Trophoblast cell (in vitro differentiated cells and primary cell): Measurements from ENCODE around the gene WFS1.
A peak's percentile ranks its signal among the peaks of the same experiment; 100 is the strongest.

Source experiments
- DNase-seq, 2 donors: peaks; one replicate each; pipeline ENCODE4 v3.0.0-alpha.2; 2016
- H2AFZ ChIP-seq: 2 replicates; pipeline ENCODE4 v1.6.1; 2013; ENCODE audit warnings: low read length, moderate library complexity, mild to moderate bottlenecking; ENCODE audit not compliant: insufficient read depth, poor library complexity
- H2AK5ac ChIP-seq: 2 replicates; pipeline ENCODE4 v1.6.1; 2013; ENCODE audit warnings: mild to moderate bottlenecking, low read length
- H2BK120ac ChIP-seq: 2 replicates; pipeline ENCODE4 v1.6.1; 2013; ENCODE audit warnings: low read length, mild to moderate bottlenecking, moderate library complexity; ENCODE audit not compliant: insufficient read depth, poor library complexity
- H2BK12ac ChIP-seq: 2 replicates; pipeline ENCODE4 v1.6.1; 2013; ENCODE audit warnings: mild to moderate bottlenecking, low read length, moderate library complexity
- H2BK5ac ChIP-seq: 2 replicates; pipeline ENCODE4 v1.6.1; 2013; ENCODE audit warnings: low read length, low read depth, moderate library complexity, mild to moderate bottlenecking; ENCODE audit not compliant: poor library complexity
- H3K14ac ChIP-seq: 2 replicates; pipeline ENCODE4 v1.6.1; 2013; ENCODE audit warnings: mild to moderate bottlenecking, low read length
- H3K18ac ChIP-seq: 2 replicates; pipeline ENCODE4 v1.6.1; 2013; ENCODE audit warnings: mild to moderate bottlenecking, low read length
- H3K23ac ChIP-seq: 2 replicates; pipeline ENCODE4 v1.6.1; 2013; ENCODE audit warnings: low read length
- H3K27ac ChIP-seq: 2 replicates; pipeline ENCODE4 v1.5.1; 2013; ENCODE audit warnings: low read depth, mild to moderate bottlenecking, inconsistent platforms, low read length, moderate library complexity
- H3K27me3 ChIP-seq: 2 replicates; pipeline ENCODE4 v1.6.1; 2013; ENCODE audit warnings: inconsistent platforms, mild to moderate bottlenecking, low read length, moderate library complexity; ENCODE audit not compliant: insufficient read depth
- H3K36me3 ChIP-seq, 2 experiments: 1 replicate in 1 of 2; 2 replicates in 1 of 2; pipeline ENCODE4 v1.6.1; 2013; ENCODE audit warnings: low read length in 2 of 2, mild to moderate bottlenecking in 2 of 2, moderate library complexity in 1 of 2; ENCODE audit not compliant: insufficient read depth in 2 of 2, control insufficient read depth in 1 of 2
- H3K4ac ChIP-seq: 2 replicates; pipeline ENCODE4 v1.6.1; 2013; ENCODE audit warnings: low read depth, mild to moderate bottlenecking, low read length, moderate library complexity
- H3K4me1 ChIP-seq, 2 experiments: 1 replicate in 1 of 2; 2 replicates in 1 of 2; pipeline ENCODE4 v1.6.1; 2013; ENCODE audit warnings: low read length in 2 of 2, mild to moderate bottlenecking in 2 of 2, moderate library complexity in 1 of 2; ENCODE audit not compliant: insufficient read depth in 2 of 2, control insufficient read depth in 1 of 2
- H3K4me2 ChIP-seq: 2 replicates; pipeline ENCODE4 v1.6.1; 2013; ENCODE audit warnings: inconsistent platforms, mild to moderate bottlenecking, low read length, moderate library complexity
- H3K4me3 ChIP-seq: 2 replicates; pipeline ENCODE4 v1.5.1; 2013; ENCODE audit warnings: mild to moderate bottlenecking, low read depth, low read length, inconsistent platforms
- H3K79me1 ChIP-seq: one replicate; pipeline ENCODE4 v1.6.1; 2013; ENCODE audit warnings: low read length
- H3K79me2 ChIP-seq: 2 replicates; pipeline ENCODE4 v1.6.1; 2013; ENCODE audit warnings: low read length, mild to moderate bottlenecking; ENCODE audit not compliant: control insufficient read depth, insufficient read depth, poor library complexity
- H3K9ac ChIP-seq: 2 replicates; pipeline ENCODE4 v1.6.1; 2013; ENCODE audit warnings: mild to moderate bottlenecking, low read length
- H3K9me3 ChIP-seq: 2 replicates; pipeline ENCODE4 v1.6.1; 2013; ENCODE audit warnings: low read depth, mild to moderate bottlenecking, control low read depth, inconsistent platforms, low read length; ENCODE audit not compliant: insufficient read depth
- H4K12ac ChIP-seq: 2 replicates; pipeline ENCODE4 v1.6.1; 2013; ENCODE audit warnings: low read depth, mild to moderate bottlenecking, low read length, moderate library complexity
- H4K8ac ChIP-seq: 2 replicates; pipeline ENCODE4 v1.6.1; 2013; ENCODE audit warnings: low read depth, mild to moderate bottlenecking, low read length, moderate library complexity
- H4K91ac ChIP-seq: one replicate; pipeline ENCODE4 v1.6.1; 2013; ENCODE audit warnings: low read depth, mild to moderate bottlenecking, low read length, moderate library complexity
- WGBS: extraction: QIAGEN DNeasy Blood & Tissue Kit; methylation state at CpG from one replicate; pipeline ENCODE4 v1.1.7; 2013; ENCODE audit warnings: missing lambda C conversion rate; ENCODE audit not compliant: insufficient read length, insufficient coverage; ENCODE audit errors: extremely low coverage; 5-methylcytosine and 5-hydroxymethylcytosine counted together

Gene WFS1

DNA sequence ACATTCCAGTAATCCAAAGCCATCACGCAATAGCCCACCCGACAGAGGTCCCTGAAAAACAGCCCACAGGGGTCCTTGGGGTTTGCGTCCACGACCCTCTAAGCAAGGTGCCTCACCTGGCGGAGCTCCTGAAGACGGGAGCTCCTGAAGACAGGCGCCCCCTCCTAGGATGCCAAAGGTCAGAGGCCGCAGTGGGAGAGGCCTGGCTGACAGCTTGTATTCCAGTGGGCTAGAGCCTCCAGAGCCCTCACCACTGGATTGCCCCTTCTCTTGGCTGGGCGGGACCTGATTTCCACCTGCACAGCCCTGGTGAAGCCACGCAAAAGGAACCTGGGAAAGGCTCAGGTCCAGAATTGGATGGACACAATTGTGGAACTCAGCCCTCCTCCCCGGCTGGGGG is 29.7 kb upstream of the WFS1 start:
- no peak overlapping the region for H3K4me3 ChIP-seq
- no peaks in the 10 kb centered on the region for H3K4me1 ChIP-seq
- H2BK12ac ChIP-seq, result no peak overlapping the region
- H4K8ac ChIP-seq, result no peak overlapping the region
- H4K12ac ChIP-seq, result no peak overlapping the region
- no peak overlapping the region for H3K18ac ChIP-seq
- H2AFZ ChIP-seq, result no peak overlapping the region
- H3K27me3 ChIP-seq, result no peaks in the 10 kb centered on the region
- H3K79me2 ChIP-seq, result no peaks in the 10 kb centered on the region
- H2AK5ac ChIP-seq, result no peak overlapping the region
- H3K36me3 ChIP-seq, result no peaks in the 10 kb centered on the region
- H3K9me3 ChIP-seq, result peaks cover 10% of the 10 kb centered on the region
- no peak overlapping the region for H3K23ac ChIP-seq
- H3K14ac ChIP-seq, result no peak overlapping the region
- no peaks in the 10 kb centered on the region for H3K79me1 ChIP-seq
- H2BK120ac ChIP-seq, result no peak overlapping the region
- WGBS, result no CpG with 5 or more reads among the region's 11 CpGs
- H4K91ac ChIP-seq, result no peak overlapping the region
- no peak for DNase-seq
- no peak overlapping the region for H3K4me2 ChIP-seq
- no peak overlapping the region for H2BK5ac ChIP-seq
- H3K9ac ChIP-seq, result no peak overlapping the region
- H3K27ac ChIP-seq, result no peak overlapping the region
- no peak overlapping the region for H3K4ac ChIP-seq

GRCh38 chr4:6241062-6241845 is 28.4 kb upstream of the WFS1 start:
- Histone ChIP-seq H3K18ac (no peak overlapping the region), H3K79me2 (no peaks in the 10 kb centered on the region), H3K9ac (no peak overlapping the region)

GRCh38 chr4:6242271-6243029 is 27.2 kb upstream of the WFS1 start:
- no peak overlapping the region for H2AK5ac ChIP-seq
- H3K4me2 ChIP-seq, result no peak overlapping the region
- H3K18ac ChIP-seq, result no peak overlapping the region
- no peak overlapping the region for H3K14ac ChIP-seq
- no peaks in the 10 kb centered on the region for H3K79me1 ChIP-seq
- no peaks in the 10 kb centered on the region for H3K27me3 ChIP-seq
- no peak overlapping the region for H3K4ac ChIP-seq
- H4K12ac ChIP-seq, result no peak overlapping the region
- H3K9me3 ChIP-seq, result peaks cover 21% of the 10 kb centered on the region
- no peaks in the 10 kb centered on the region for H3K36me3 ChIP-seq
- H2BK5ac ChIP-seq, result no peak overlapping the region
- no peak overlapping the region for H3K27ac ChIP-seq
- H4K8ac ChIP-seq, result no peak overlapping the region
- H4K91ac ChIP-seq, result no peak overlapping the region
- H3K4me1 ChIP-seq, result no peaks in the 10 kb centered on the region
- H3K23ac ChIP-seq, result no peak overlapping the region
- WGBS, result no CpG with 5 or more reads among the region's 12 CpGs
- no peak for DNase-seq
- H3K79me2 ChIP-seq, result no peaks in the 10 kb centered on the region
- H2BK12ac ChIP-seq, result no peak overlapping the region
- no peak overlapping the region for H3K9ac ChIP-seq
- H3K4me3 ChIP-seq, result no peak overlapping the region
- no peak overlapping the region for H2BK120ac ChIP-seq
- no peak overlapping the region for H2AFZ ChIP-seq

More at GRCh38 chr4:6241062-6241845, 28.4 kb upstream of the WFS1 start:
- Histone ChIP-seq H3K4me2 (no peak overlapping the region), H3K4me3 (no peak overlapping the region), H4K91ac (no peak overlapping the region), H2BK12ac (no peak overlapping the region), H3K4ac (no peak overlapping the region), H2BK120ac (no peak overlapping the region), H4K8ac (no peak overlapping the region), H2AFZ (no peak overlapping the region), H3K27ac (no peak overlapping the region), H4K12ac (no peak overlapping the region), H2BK5ac (no peak overlapping the region), H3K14ac (no peak overlapping the region), H2AK5ac (no peak overlapping the region), H3K9me3 (peaks cover 18% of the 10 kb centered on the region), H3K36me3 (no peaks in the 10 kb centered on the region), H3K23ac (no peak overlapping the region), H3K27me3 (no peaks in the 10 kb centered on the region), H3K4me1 (no peaks in the 10 kb centered on the region), H3K79me1 (no peaks in the 10 kb centered on the region)
- no peak for DNase-seq
- no CpG with 5 or more reads among the region's 16 CpGs for WGBS

GRCh38 chr4:6245246-6246169 is 24.1 kb upstream of the WFS1 start:
- no peaks in the 10 kb centered on the region for H3K36me3 ChIP-seq
- no peak overlapping the region for H2BK12ac ChIP-seq
- no peaks in the 10 kb centered on the region for H3K4me1 ChIP-seq
- H4K91ac ChIP-seq, result no peak overlapping the region
- no peaks in the 10 kb centered on the region for H3K27me3 ChIP-seq
- no peak overlapping the region for H3K9ac ChIP-seq
- H2AFZ ChIP-seq, result peak overlapping the region; percentile 10
- DNase-seq, result no peak
- H2BK120ac ChIP-seq, result no peak overlapping the region
- H3K9me3 ChIP-seq, result peaks cover 21% of the 10 kb centered on the region
- no peak overlapping the region for H4K12ac ChIP-seq
- no peaks in the 10 kb centered on the region for H3K79me2 ChIP-seq
- H4K8ac ChIP-seq, result no peak overlapping the region
- H2BK5ac ChIP-seq, result no peak overlapping the region
- no peak overlapping the region for H3K4me2 ChIP-seq
- H2AK5ac ChIP-seq, result no peak overlapping the region
- no peak overlapping the region for H3K4me3 ChIP-seq
- no peak overlapping the region for H3K18ac ChIP-seq
- no peak overlapping the region for H3K14ac ChIP-seq
- no peaks in the 10 kb centered on the region for H3K79me1 ChIP-seq
- H3K4ac ChIP-seq, result no peak overlapping the region
- no CpG with 5 or more reads among the region's 67 CpGs for WGBS
- no peak overlapping the region for H3K27ac ChIP-seq
- no peak overlapping the region for H3K23ac ChIP-seq
